MM.1S (cell line): ENCODE measurements around the gene CA9.
A peak's percentile ranks its signal among the peaks of the same experiment; 100 is the strongest.
"Not testable (repeated sequence)": the region's sequence is repeated elsewhere in the genome, so short reads cannot be mapped to it uniquely, and the experiment has no call there.

Source experiments
- DNase-seq: peaks from one replicate; pipeline ENCODE4 v3.0.0-alpha.2; 2015
- H2AFZ ChIP-seq: fragments of 300-600 bp; sonication (generic); 2 replicates; pipeline ENCODE4 v1.6.0; 2016; ENCODE audit warnings: antibody characterized with exemption, low read length
- H3F3A ChIP-seq: fragments of 300-600 bp; sonication (generic); 2 replicates; pipeline ENCODE4 v1.6.1; 2016; ENCODE audit warnings: mild to moderate bottlenecking, antibody characterized with exemption, low read length, moderate library complexity, mixed read lengths; ENCODE audit not compliant: insufficient read depth
- H3K27ac ChIP-seq: fragments of 300-600 bp; sonication (generic); 2 replicates; pipeline ENCODE4 v1.5.1; 2016; ENCODE audit warnings: mild to moderate bottlenecking, low read length
- H3K27me3 ChIP-seq: fragments of 300-600 bp; sonication (generic); replicated peaks from 2 replicates; pipeline ENCODE4 v1.6.0; 2016; ENCODE audit warnings: low read length; ENCODE audit not compliant: insufficient read depth
- H3K36me3 ChIP-seq: fragments of 300-600 bp; sonication (generic); replicated peaks from 2 replicates; pipeline ENCODE4 v1.6.1; 2016; ENCODE audit warnings: mild to moderate bottlenecking, low read length, mixed read lengths; ENCODE audit not compliant: insufficient read depth
- H3K4me1 ChIP-seq: fragments of 300-600 bp; sonication (generic); 2 replicates; pipeline ENCODE4 v1.6.1; 2016; ENCODE audit warnings: low read length, mixed read lengths
- H3K4me2 ChIP-seq: fragments of 300-600 bp; sonication (generic); 2 replicates; pipeline ENCODE4 v1.6.0; 2016; ENCODE audit warnings: low read depth, low read length
- H3K4me3 ChIP-seq: fragments of 300-600 bp; sonication (generic); 2 replicates; pipeline ENCODE4 v1.5.1; 2016; ENCODE audit warnings: low read length, mixed read lengths
- H3K79me2 ChIP-seq: fragments of 300-600 bp; sonication (generic); 2 replicates; pipeline ENCODE4 v1.6.1; 2016; ENCODE audit warnings: mixed run types, low read length, mixed read lengths
- H3K9ac ChIP-seq: fragments of 300-600 bp; sonication (generic); 2 replicates; pipeline ENCODE4 v1.6.1; 2016; ENCODE audit warnings: low read length, mixed read lengths
- H3K9me2 ChIP-seq: fragments of 300-600 bp; sonication (generic); replicated peaks from 2 replicates; pipeline ENCODE4 v1.6.1; 2016; ENCODE audit warnings: mild to moderate bottlenecking, low read length, mixed read lengths; ENCODE audit not compliant: insufficient read depth
- H3K9me3 ChIP-seq: fragments of 300-600 bp; sonication (generic); replicated peaks from 2 replicates; pipeline ENCODE4 v1.6.1; 2016; ENCODE audit warnings: mild to moderate bottlenecking, low read length, mixed read lengths; ENCODE audit not compliant: insufficient read depth
- H4K20me1 ChIP-seq: fragments of 300-600 bp; sonication (generic); 2 replicates; pipeline ENCODE4 v1.6.1; 2016; ENCODE audit warnings: mild to moderate bottlenecking, low read length, moderate library complexity, mixed read lengths; ENCODE audit not compliant: insufficient read depth
- CTCF ChIP-seq: fragments of 300-600 bp; sonication (generic); IDR thresholded peaks from 2 replicates; pipeline ENCODE4 v1.5.1; 2016; ENCODE audit warnings: antibody characterized with exemption, low read length, mixed read lengths
- EZH2 ChIP-seq: fragments of 300-600 bp; sonication (generic); optimal IDR thresholded peaks from 2 replicates; pipeline ENCODE3; 2017; ENCODE audit warnings: low read depth, mild to moderate bottlenecking, antibody characterized with exemption, low read length, mixed read lengths
- EZH2phosphoT487 ChIP-seq: fragments of 300-600 bp; sonication (generic); IDR thresholded peaks from 2 replicates; pipeline ENCODE4 v1.6.1; 2018; ENCODE audit warnings: antibody characterized with exemption, low read length

Gene CA9

GRCh38 chr9:35639225-35639624, 34.5 kb upstream of the CA9 start:
- H3K79me2 ChIP-seq, H3K9me3 ChIP-seq, H3K27ac ChIP-seq, DNase-seq, H3K36me3 ChIP-seq, H4K20me1 ChIP-seq, H3K27me3 ChIP-seq, H3K4me1 ChIP-seq, H3K9ac ChIP-seq, H3F3A ChIP-seq, H3K4me3 ChIP-seq, H3K9me2 ChIP-seq: not testable (repeated sequence)
- Histone ChIP-seq H3K4me2 (0 out of 2 replicates have a peak overlapping the region, but pooled peaks have one; percentile 9), H2AFZ (peak overlapping the region; percentile 46; the same call in 1 of the 2 replicates)

GRCh38 chr9:35639631-35640030, 34.1 kb upstream of the CA9 start:
- Histone ChIP-seq H3K9ac (no peak overlapping the region), H2AFZ (peak overlapping the region; percentile 46; the same call in 1 of the 2 replicates), H3K27me3 (no peaks in the 10 kb centered on the region), H3K4me3 (no peak overlapping the region), H3K4me1 (peaks cover 10% of the 10 kb centered on the region), H3K9me3 (no peaks in the 10 kb centered on the region), H3K9me2 (no peaks in the 10 kb centered on the region), H3K36me3 (no peaks in the 10 kb centered on the region), H3F3A (no peaks in the 10 kb centered on the region), H3K79me2 (no peaks in the 10 kb centered on the region), H3K4me2 (peak overlapping the region; percentile 9; the same call in 1 of the 2 replicates), H4K20me1 (no peaks in the 10 kb centered on the region), H3K27ac (no peak overlapping the region)
- TF ChIP-seq EZH2 (no peak), EZH2phosphoT487 (no peak)
- DNase-seq, result no peak

GRCh38 chr9:35640431-35640830, 33.3 kb upstream of the CA9 start:
- not testable (repeated sequence) for H3K4me1 ChIP-seq, H4K20me1 ChIP-seq, DNase-seq, H3K9me3 ChIP-seq, H3K36me3 ChIP-seq, H2AFZ ChIP-seq, H3K9me2 ChIP-seq, H3K4me2 ChIP-seq, H3K4me3 ChIP-seq, H3K9ac ChIP-seq, H3F3A ChIP-seq, H3K27ac ChIP-seq, H3K27me3 ChIP-seq, H3K79me2 ChIP-seq

- not testable (repeated sequence) for DNase-seq, H3K4me3 ChIP-seq
Measured at GRCh38 chr9:35641478-35641877, 32.2 kb upstream of the CA9 start.

GRCh38 chr9:35643046-35643445, 30.7 kb upstream of the CA9 start:
- H3K9me2 ChIP-seq, result no peaks in the 10 kb centered on the region
- no peak for DNase-seq
- no peaks in the 10 kb centered on the region for H3F3A ChIP-seq
- no peak overlapping the region for H3K4me2 ChIP-seq
- no peak for TF ChIP-seq EZH2
- TF ChIP-seq CTCF, result no peak
- no peak for TF ChIP-seq EZH2phosphoT487
- no peaks in the 10 kb centered on the region for H4K20me1 ChIP-seq
- H2AFZ ChIP-seq, result no peak overlapping the region
- H3K27ac ChIP-seq, result no peak overlapping the region
- H3K36me3 ChIP-seq, result no peaks in the 10 kb centered on the region
- no peaks in the 10 kb centered on the region for H3K79me2 ChIP-seq
- H3K4me3 ChIP-seq, result no peak overlapping the region
- H3K27me3 ChIP-seq, result no peaks in the 10 kb centered on the region
- no peaks in the 10 kb centered on the region for H3K9me3 ChIP-seq
- no peak overlapping the region for H3K9ac ChIP-seq
- peaks cover 13% of the 10 kb centered on the region for H3K4me1 ChIP-seq

More at GRCh38 chr9:35641478-35641877, 32.2 kb upstream of the CA9 start:
- not testable (repeated sequence) for H3F3A ChIP-seq, H3K27me3 ChIP-seq, H3K9ac ChIP-seq, H3K27ac ChIP-seq, H3K4me2 ChIP-seq, H3K36me3 ChIP-seq, H3K9me2 ChIP-seq, H3K4me1 ChIP-seq, H3K79me2 ChIP-seq, H3K9me3 ChIP-seq, H2AFZ ChIP-seq, H4K20me1 ChIP-seq

GRCh38 chr9:35645736-35646135, 28.0 kb upstream of the CA9 start:
- peak overlapping the region; percentile 97 for H2AFZ ChIP-seq
- H3K9ac ChIP-seq, result not testable (repeated sequence)

More at GRCh38 chr9:35645736-35646135, 28.0 kb upstream of the CA9 start:
- not testable (repeated sequence) for H3K36me3 ChIP-seq, H3K79me2 ChIP-seq, H4K20me1 ChIP-seq, H3K9me3 ChIP-seq, H3K9me2 ChIP-seq, H3K27me3 ChIP-seq, H3K4me1 ChIP-seq, H3F3A ChIP-seq, H3K27ac ChIP-seq, DNase-seq
- peak overlapping the region; percentile 68 for H3K4me3 ChIP-seq
- peak overlapping the region; percentile 96; the same call in 1 of the 2 replicates for H3K4me2 ChIP-seq
